ENCODE results near the gene ETV4.

ETV4 gene

DNA sequence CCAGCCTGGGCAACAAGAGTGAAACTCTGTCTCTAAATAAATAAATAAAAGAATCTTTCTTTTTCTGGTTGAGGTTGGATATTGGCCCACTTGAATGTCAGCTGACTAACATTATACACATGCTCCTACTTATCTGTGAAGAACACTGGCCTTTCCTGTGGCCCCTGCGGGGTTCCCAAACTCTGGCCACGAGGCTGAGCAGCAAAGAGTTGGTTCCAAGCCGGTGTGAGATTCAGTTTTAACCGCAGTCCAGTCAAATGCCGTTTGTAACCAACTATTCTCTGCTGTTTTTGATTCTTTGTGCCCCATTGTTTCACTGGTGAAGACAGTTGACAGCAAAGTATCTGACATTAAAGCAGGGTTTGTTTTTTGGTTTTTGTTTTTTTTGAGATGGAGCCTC lies 11.2 kb downstream of the ETV4 start:
- DNase-seq (ENCODE audit: low read depth), result no peak
- H3K4me3 ChIP-seq (ENCODE audit: low read length), result no peak overlapping the region
- TF ChIP-seq, protein P1, sequence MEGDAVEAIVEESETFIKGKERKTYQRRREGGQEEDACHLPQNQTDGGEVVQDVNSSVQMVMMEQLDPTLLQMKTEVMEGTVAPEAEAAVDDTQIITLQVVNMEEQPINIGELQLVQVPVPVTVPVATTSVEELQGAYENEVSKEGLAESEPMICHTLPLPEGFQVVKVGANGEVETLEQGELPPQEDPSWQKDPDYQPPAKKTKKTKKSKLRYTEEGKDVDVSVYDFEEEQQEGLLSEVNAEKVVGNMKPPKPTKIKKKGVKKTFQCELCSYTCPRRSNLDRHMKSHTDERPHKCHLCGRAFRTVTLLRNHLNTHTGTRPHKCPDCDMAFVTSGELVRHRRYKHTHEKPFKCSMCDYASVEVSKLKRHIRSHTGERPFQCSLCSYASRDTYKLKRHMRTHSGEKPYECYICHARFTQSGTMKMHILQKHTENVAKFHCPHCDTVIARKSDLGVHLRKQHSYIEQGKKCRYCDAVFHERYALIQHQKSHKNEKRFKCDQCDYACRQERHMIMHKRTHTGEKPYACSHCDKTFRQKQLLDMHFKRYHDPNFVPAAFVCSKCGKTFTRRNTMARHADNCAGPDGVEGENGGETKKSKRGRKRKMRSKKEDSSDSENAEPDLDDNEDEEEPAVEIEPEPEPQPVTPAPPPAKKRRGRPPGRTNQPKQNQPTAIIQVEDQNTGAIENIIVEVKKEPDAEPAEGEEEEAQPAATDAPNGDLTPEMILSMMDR (conservative IDR thresholded peaks at IDR 0.05; ENCODE audit: low read depth, low read length), result no peak

DNA sequence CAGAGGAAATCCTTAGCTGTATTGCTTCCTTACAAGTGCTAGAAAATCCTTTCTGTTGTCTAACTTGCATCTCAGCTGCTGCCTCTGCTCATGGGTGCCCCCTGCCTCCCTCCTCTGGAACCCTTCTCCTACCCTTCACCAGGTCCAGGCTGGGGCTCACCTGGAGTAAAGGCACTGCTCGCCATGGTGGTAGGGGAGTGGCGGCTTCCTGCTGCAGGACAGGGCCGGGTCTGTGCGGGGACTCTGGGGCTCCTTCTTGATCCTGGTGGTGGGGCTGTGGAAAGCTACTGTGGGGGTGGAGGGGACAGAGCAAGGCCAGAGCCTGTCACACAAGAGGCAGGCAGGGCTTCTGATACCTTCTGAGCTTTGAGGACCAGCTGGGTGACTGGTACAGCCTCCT lies 12.4 kb downstream of the ETV4 start:
- TF ChIP-seq, protein P1 (conservative IDR thresholded peaks at IDR 0.05; ENCODE audit: low read depth, low read length), result no peak
- DNase-seq (ENCODE audit: low read depth), result no peak
- no peak overlapping the region for H3K4me3 ChIP-seq (ENCODE audit: low read length)

DNA sequence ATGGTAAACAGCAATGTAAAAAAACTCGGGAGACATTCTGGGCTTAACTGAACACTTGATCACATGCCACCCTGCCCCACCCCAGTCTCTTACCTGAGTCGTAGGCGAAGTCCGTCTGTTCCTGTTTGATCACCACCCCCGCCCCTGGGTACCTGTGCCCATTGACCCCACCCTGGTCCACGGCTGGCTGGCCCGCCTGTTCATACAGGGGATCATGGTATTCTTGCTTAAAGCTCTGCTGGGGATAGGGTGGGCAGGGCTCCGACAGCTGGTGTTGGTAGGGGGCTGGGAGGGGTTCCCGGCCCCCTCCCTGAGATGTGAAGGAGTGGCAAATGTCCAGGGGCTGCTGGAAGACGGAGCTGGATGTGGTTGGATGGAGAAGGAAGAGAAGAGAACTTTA lies 13.6 kb downstream of the ETV4 start:
- no peak overlapping the region for H3K4me3 ChIP-seq (ENCODE audit: low read length)
- DNase-seq (ENCODE audit: low read depth), result no peak
- TF ChIP-seq, protein P1 (conservative IDR thresholded peaks at IDR 0.05; ENCODE audit: low read depth, low read length), result no peak

DNA sequence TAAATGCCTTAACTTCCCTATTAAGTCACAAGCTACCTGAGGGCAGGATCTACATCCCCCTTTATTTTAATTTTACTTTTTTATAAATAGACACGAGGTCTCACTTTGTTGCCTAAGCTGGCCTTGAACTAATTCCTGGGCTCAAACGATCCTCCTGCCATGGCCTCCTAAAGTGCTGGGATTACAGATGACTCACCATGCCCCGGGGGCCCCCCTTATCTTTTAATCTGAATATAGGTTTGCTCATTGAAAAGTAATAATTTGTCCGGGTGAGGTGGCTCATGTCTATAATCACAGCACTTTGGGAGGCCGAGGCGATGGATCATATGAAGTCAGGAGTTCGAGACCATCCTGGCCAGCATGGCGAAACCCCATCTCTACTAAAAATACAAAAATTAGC lies 14.2 kb downstream of the ETV4 start:
- H3K4me3 ChIP-seq (ENCODE audit: low read length), result no peak overlapping the region
- no peak for DNase-seq (ENCODE audit: low read depth)
- TF ChIP-seq, protein P1 (conservative IDR thresholded peaks at IDR 0.05; ENCODE audit: low read depth, low read length), result no peak

DNA sequence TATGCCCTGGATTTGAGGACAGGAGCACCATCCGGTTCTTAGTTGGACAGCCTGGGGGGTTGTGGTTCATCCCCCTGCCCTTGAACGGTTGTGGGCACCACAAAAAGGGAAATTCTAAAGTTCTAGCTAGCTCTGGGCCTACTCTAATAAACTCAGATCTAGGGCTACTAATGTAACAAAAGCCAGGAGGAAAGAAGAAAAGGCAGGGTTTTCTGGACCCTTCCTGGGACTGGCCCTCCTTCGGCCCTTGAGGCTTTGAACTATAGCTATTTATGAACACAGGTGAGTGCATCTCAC lies 15.1 kb downstream of the ETV4 start:
- TF ChIP-seq, protein P1 (conservative IDR thresholded peaks at IDR 0.05; ENCODE audit: low read depth, low read length), result no peak
- H3K4me3 ChIP-seq (ENCODE audit: low read length), result peak overlapping the region; percentile 0
- no peak for DNase-seq (ENCODE audit: low read depth)

DNA sequence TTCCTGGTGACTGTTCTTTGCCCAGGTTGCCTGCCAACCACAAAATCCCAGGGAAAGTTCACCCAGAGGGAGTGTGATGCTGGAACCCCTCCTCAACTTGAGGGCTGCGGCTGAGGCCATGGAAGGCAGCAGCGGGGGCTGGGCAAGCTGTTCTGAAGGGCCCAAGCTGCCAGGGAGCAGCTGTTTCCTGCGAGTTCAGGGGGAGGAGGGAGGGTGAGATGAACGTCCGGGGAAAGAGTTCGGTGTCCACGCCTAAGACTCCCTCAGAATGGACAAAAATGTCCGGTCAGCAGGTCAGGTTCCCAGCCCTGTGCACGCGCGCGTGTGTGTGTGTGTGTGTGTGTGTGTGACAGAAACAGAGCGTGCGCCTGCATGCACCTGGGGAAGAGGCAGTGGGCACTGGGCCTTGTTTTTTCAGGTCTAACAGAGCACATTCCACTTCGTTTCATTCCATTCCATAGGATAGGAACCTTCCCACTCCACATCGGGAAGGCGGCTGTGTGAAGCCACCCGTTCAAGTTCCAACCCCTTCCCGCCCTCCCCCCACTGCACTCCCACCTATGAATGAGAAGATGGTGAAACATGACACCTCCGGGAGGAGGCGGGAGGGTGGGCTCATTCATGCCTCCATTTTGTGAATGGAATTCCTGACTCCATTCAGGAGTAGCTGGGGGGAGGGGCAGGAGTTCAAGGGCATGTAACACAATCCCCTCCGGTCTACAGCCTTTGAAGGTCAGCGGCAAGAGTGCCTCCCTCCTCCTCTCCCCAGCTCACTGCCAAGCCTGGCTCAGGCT lies 15.7 kb downstream of the ETV4 start:
- DNase-seq (ENCODE audit: low read depth), result peak; percentile 79
- peak overlapping the region; percentile 33 for H3K4me3 ChIP-seq (ENCODE audit: low read length)
- TF ChIP-seq, protein P1 (conservative IDR thresholded peaks at IDR 0.05; ENCODE audit: low read depth, low read length), result no peak

DNA sequence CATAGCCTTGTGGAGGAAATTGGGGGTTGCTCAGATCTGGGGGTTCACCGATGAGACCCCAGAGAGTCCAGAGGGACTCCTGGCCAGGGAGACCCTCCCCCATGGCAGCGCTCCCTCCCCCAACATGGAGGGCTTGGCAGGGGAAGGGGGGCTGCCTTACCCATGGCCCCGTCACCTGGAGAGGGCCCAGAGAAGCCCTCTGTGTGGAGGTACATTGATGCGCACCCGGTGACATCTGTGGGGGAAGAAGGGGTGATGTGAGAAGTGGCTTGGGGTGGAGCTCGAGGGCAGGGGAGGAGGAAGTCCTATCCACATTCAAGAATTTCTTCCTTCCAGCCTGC lies 16.2 kb downstream of the ETV4 start:
- peak overlapping the region; percentile 33 for H3K4me3 ChIP-seq (ENCODE audit: low read length)

More for the DNA sequence above, 16.2 kb downstream of the ETV4 start:
- TF ChIP-seq, protein P1 (conservative IDR thresholded peaks at IDR 0.05; ENCODE audit: low read depth, low read length), result no peak
- DNase-seq (ENCODE audit: low read depth), result no peak
